Mononuclear cell (primary cell): ENCODE data around the gene GPLD1. TPM values are rescaled to one million over a fixed set of nuclear protein-coding genes. Genes with fewer than 3 reads are reported as not detected.

Experiments used
- H3K27me3 ChIP-seq: 2 replicates; pipeline ENCODE4 v1.6.0; 2011; ENCODE audit warnings: low read length, control low read depth; ENCODE audit not compliant: insufficient read depth
- H3K4me1 ChIP-seq: 2 replicates; pipeline ENCODE4 v1.5.1; 2011; ENCODE audit warnings: mild to moderate bottlenecking, low read length, control low read depth; ENCODE audit not compliant: insufficient read depth
- H3K4me3 ChIP-seq: 2 replicates; pipeline ENCODE4 v1.5.1; 2011; ENCODE audit warnings: mild to moderate bottlenecking, low read length, moderate library complexity
- H3K9me3 ChIP-seq: 2 replicates; pipeline ENCODE4 v1.5.1; 2011; ENCODE audit warnings: low read depth, mild to moderate bottlenecking, control low read depth, low read length
- total RNA-seq: library from RNA; depleted of rRNA; stranded (reverse); fragments of >200 nt; gene quantifications from one replicate; pipeline ENCODE4 v1.2.3, GENCODE V29; 2012

GPLD1 gene
- total RNA-seq, 1 donor, result 0.42 TPM

- H3K9me3 ChIP-seq, result no peaks in the 10 kb centered on the region
- H3K27me3 ChIP-seq, result no peaks in the 10 kb centered on the region
- no peaks in the 10 kb centered on the region for H3K4me1 ChIP-seq
- H3K4me3 ChIP-seq, result no peak overlapping the region
Observed at GRCh38 chr6:24486065-24486464, 3.3 kb downstream of the GPLD1 start.

- Histone ChIP-seq H3K4me3 (no peak overlapping the region), H3K27me3 (no peaks in the 10 kb centered on the region), H3K4me1 (no peaks in the 10 kb centered on the region), H3K9me3 (no peaks in the 10 kb centered on the region)
Observed at GRCh38 chr6:24484657-24485323, 4.6 kb downstream of the GPLD1 start.

GRCh38 chr6:24481449-24481848 is 7.9 kb downstream of the GPLD1 start:
- Histone ChIP-seq H3K9me3 (no peaks in the 10 kb centered on the region), H3K27me3 (no peaks in the 10 kb centered on the region), H3K4me3 (no peak overlapping the region), H3K4me1 (no peaks in the 10 kb centered on the region)

- H3K27me3 ChIP-seq, result no peaks in the 10 kb centered on the region
- no peak overlapping the region for H3K4me3 ChIP-seq
- no peaks in the 10 kb centered on the region for H3K4me1 ChIP-seq
- no peaks in the 10 kb centered on the region for H3K9me3 ChIP-seq
Observed at GRCh38 chr6:24480705-24481104, 8.7 kb downstream of the GPLD1 start.

- H3K27me3 ChIP-seq, result no peaks in the 10 kb centered on the region
- H3K4me1 ChIP-seq, result no peaks in the 10 kb centered on the region
- H3K9me3 ChIP-seq, result no peaks in the 10 kb centered on the region
- no peak overlapping the region for H3K4me3 ChIP-seq
Observed at GRCh38 chr6:24478903-24479302, 10.5 kb downstream of the GPLD1 start.

- no peaks in the 10 kb centered on the region for H3K27me3 ChIP-seq
- H3K9me3 ChIP-seq, result no peaks in the 10 kb centered on the region
- no peaks in the 10 kb centered on the region for H3K4me1 ChIP-seq
- H3K4me3 ChIP-seq, result no peak overlapping the region
Observed at GRCh38 chr6:24477070-24477469, 12.3 kb downstream of the GPLD1 start.

- H3K4me3 ChIP-seq, result no peak overlapping the region
- H3K9me3 ChIP-seq, result no peaks in the 10 kb centered on the region
- H3K27me3 ChIP-seq, result no peaks in the 10 kb centered on the region
- no peaks in the 10 kb centered on the region for H3K4me1 ChIP-seq
Observed at GRCh38 chr6:24476631-24477030, 12.7 kb downstream of the GPLD1 start.

GRCh38 chr6:24472181-24472580 is 17.2 kb downstream of the GPLD1 start:
- H3K4me1 ChIP-seq, result no peaks in the 10 kb centered on the region
- H3K27me3 ChIP-seq, result no peaks in the 10 kb centered on the region
- H3K9me3 ChIP-seq, result no peaks in the 10 kb centered on the region
- H3K4me3 ChIP-seq, result no peak overlapping the region

GRCh38 chr6:24469811-24470210 is 19.6 kb downstream of the GPLD1 start:
- H3K27me3 ChIP-seq, result no peaks in the 10 kb centered on the region
- no peaks in the 10 kb centered on the region for H3K9me3 ChIP-seq
- no peak overlapping the region for H3K4me3 ChIP-seq
- no peaks in the 10 kb centered on the region for H3K4me1 ChIP-seq

GRCh38 chr6:24464253-24465038 is 24.9 kb downstream of the GPLD1 start:
- no peaks in the 10 kb centered on the region for H3K4me1 ChIP-seq
- no peak overlapping the region for H3K4me3 ChIP-seq
- H3K9me3 ChIP-seq, result no peaks in the 10 kb centered on the region
- H3K27me3 ChIP-seq, result no peaks in the 10 kb centered on the region

GRCh38 chr6:24460966-24461365 is 28.4 kb downstream of the GPLD1 start:
- Histone ChIP-seq H3K9me3 (no peaks in the 10 kb centered on the region), H3K27me3 (no peaks in the 10 kb centered on the region), H3K4me1 (no peaks in the 10 kb centered on the region), H3K4me3 (no peak overlapping the region)

- H3K4me1 ChIP-seq, result no peaks in the 10 kb centered on the region
- H3K4me3 ChIP-seq, result no peak overlapping the region
- no peaks in the 10 kb centered on the region for H3K9me3 ChIP-seq
- no peaks in the 10 kb centered on the region for H3K27me3 ChIP-seq
Observed at GRCh38 chr6:24458941-24459340, 30.4 kb downstream of the GPLD1 start.

GRCh38 chr6:24458134-24458533 is 31.2 kb downstream of the GPLD1 start:
- H3K27me3 ChIP-seq, result no peaks in the 10 kb centered on the region
- H3K4me1 ChIP-seq, result no peaks in the 10 kb centered on the region
- H3K9me3 ChIP-seq, result no peaks in the 10 kb centered on the region
- no peak overlapping the region for H3K4me3 ChIP-seq

GRCh38 chr6:24455061-24455460 is 34.3 kb downstream of the GPLD1 start:
- Histone ChIP-seq H3K27me3 (no peaks in the 10 kb centered on the region), H3K4me1 (no peaks in the 10 kb centered on the region), H3K9me3 (no peaks in the 10 kb centered on the region), H3K4me3 (no peak overlapping the region)

- no peak overlapping the region for H3K4me3 ChIP-seq
- H3K4me1 ChIP-seq, result no peaks in the 10 kb centered on the region
- no peaks in the 10 kb centered on the region for H3K9me3 ChIP-seq
- no peaks in the 10 kb centered on the region for H3K27me3 ChIP-seq
Observed at GRCh38 chr6:24454452-24454851, 34.9 kb downstream of the GPLD1 start.

- no peaks in the 10 kb centered on the region for H3K4me1 ChIP-seq
Observed at GRCh38 chr6:24453921-24454320, 35.5 kb downstream of the GPLD1 start.

More at GRCh38 chr6:24453921-24454320, 35.5 kb downstream of the GPLD1 start:
- Histone ChIP-seq H3K4me3 (no peak overlapping the region), H3K9me3 (no peaks in the 10 kb centered on the region), H3K27me3 (no peaks in the 10 kb centered on the region)
